K562 (cell line): ENCODE measurements around the gene ZBTB42. TPM values are rescaled to one million over a fixed set of nuclear protein-coding genes. Genes with fewer than 3 reads are reported as not detected.

Source experiments
- ARID3B ChIP-seq: fragments of 250-450 bp; sonication (Bioruptor Pico); IDR thresholded peaks from 2 replicates; pipeline ENCODE4 v1.4.0; 2020; ENCODE audit warnings: borderline replicate concordance
- ARID4B ChIP-seq: sonication (generic); formaldehyde crosslinking; IDR thresholded peaks from 2 replicates; pipeline ENCODE4 v1.8.0; 2022; ENCODE audit warnings: mild to moderate bottlenecking, missing genetic modification reagents
- DNMT1 ChIP-seq: fragments of 450-650 bp; IDR thresholded peaks from 2 replicates; pipeline ENCODE4 v1.6.1; 2016; ENCODE audit warnings: antibody characterized with exemption, mild to moderate bottlenecking
- EP300 ChIP-seq: IDR thresholded peaks from 2 replicates; pipeline ENCODE4 v1.6.1; 2012; ENCODE audit warnings: low read length, improper control_type of control experiment
- POLR2B ChIP-seq: fragments of 450-650 bp; IDR thresholded peaks from 2 replicates; pipeline ENCODE4 v1.6.1; 2018; ENCODE audit warnings: low read depth; ENCODE audit not compliant: partially characterized antibody
- USF2 ChIP-seq: sonication (generic); formaldehyde crosslinking; IDR thresholded peaks from 2 replicates; pipeline ENCODE4 v1.5.0; 2020; ENCODE audit warnings: missing genetic modification reagents
- ZBTB11 ChIP-seq, 3 experiments: fragments of 200-800 bp in 1 of 3; fragments of 250-450 bp in 1 of 3; fragments of 450-650 bp in 1 of 3; sonication (Bioruptor Pico) in 1 of 3; sonication (Bioruptor generic) in 1 of 3; formaldehyde crosslinking in 1 of 3; IDR thresholded peaks; 2 replicates each; pipeline versions ENCODE4 v1.6.1 to v1.8.0; 2016 to 2022; ENCODE audit warnings: mild to moderate bottlenecking in 2 of 3, missing genetic modification characterization in 2 of 3, missing compliant biosample characterization in 1 of 3, moderate library complexity in 1 of 3
- ZBTB49 ChIP-seq: sonication (generic); formaldehyde crosslinking; IDR thresholded peaks from 2 replicates; pipeline ENCODE4 v1.8.0; 2022; ENCODE audit warnings: missing genetic modification reagents, mild to moderate bottlenecking, borderline replicate concordance
- ZNF277 ChIP-seq: fragments of 250-450 bp; sonication (Bioruptor Pico); IDR thresholded peaks from 2 replicates; pipeline ENCODE4 v1.8.0; 2022; ENCODE audit warnings: inconsistent platforms, mild to moderate bottlenecking, moderate library complexity, borderline replicate concordance
- ZNF707 ChIP-seq: fragments of 250-450 bp; sonication (Bioruptor Pico); conservative IDR thresholded peaks from 2 replicates; pipeline ENCODE4 v1.8.0; 2022; ENCODE audit warnings: inconsistent platforms, mild to moderate bottlenecking, moderate library complexity
- ZNF785 ChIP-seq: fragments of 250-450 bp; sonication (Bioruptor Pico); IDR thresholded peaks from 2 replicates; pipeline ENCODE4 v1.4.0; 2020; ENCODE audit warnings: mild to moderate bottlenecking
- polyA plus RNA-seq, 8 experiments: library from polyadenylated mRNA; depleted of rRNA in 4 of 8; stranded (reverse) in 5 of 8; unstranded in 3 of 8; fragments of >200 nt; fragmentation: Nextera tagmentation in 2 of 8; fragmentation: Illumina TruSeq in 1 of 8; extraction: Ambion mirVana in 2 of 8; extraction: Trizol in 1 of 8; gene quantifications; 2 replicates each; pipeline versions ENCODE4 v1.2.1 to v1.2.3, GENCODE V29; 2011 to 2014; ENCODE audit warnings: inconsistent platforms in 1 of 8, missing spikeins in 1 of 8
- total RNA-seq, 7 experiments: library from RNA; depleted of rRNA in 6 of 7; stranded (reverse); fragments of >200 nt in 6 of 7; fragmentation: Illumina TruSeq in 2 of 7; extraction: Trizol in 2 of 7; gene quantifications; 2 replicates each; pipeline versions ENCODE4 v1.2.1 to v1.2.3, GENCODE V29; 2011 to 2021; ENCODE audit warnings: low replicate concordance in 1 of 7

ZBTB42 gene
- total and polyA plus RNA-seq, 9 of the 15 experiments (the other 6 are each of a cell fraction or from before 2014, with no cell fraction given) = 0.03 to 8.5 (median 2.4) TPM

GRCh38 chr14:104800771-104801519 is at the start of gene ZBTB42 (continued):
- no peak for TF ChIP-seq ZBTB49 (CRISPR knock-in tag)
- TF ChIP-seq ZNF707 = no peak
- no peak for TF ChIP-seq ZNF277 (CRISPR knock-in tag)
- 0 out of 6 replicates have a peak, but pooled peaks of 1 of the 3 experiments have one; percentile 28 for TF ChIP-seq ZBTB11 (CRISPR knock-in tag; IDR thresholded peaks at IDR 0.05)
- TF ChIP-seq EP300 = no peak
- no peak for TF ChIP-seq POLR2B
- TF ChIP-seq ARID3B (CRISPR knock-in tag) = no peak
- no peak for TF ChIP-seq ARID4B
- TF ChIP-seq ZNF785 (CRISPR knock-in tag) = no peak
- TF ChIP-seq DNMT1 = no peak
- no peak for TF ChIP-seq USF2
